Right lobe of liver (tissue), 4 donors: Measurements from ENCODE around the gene CPN2.

Experiments used
- POLR2A ChIP-seq: fragments of 450-650 bp; IDR thresholded peaks from one replicate; pipeline ENCODE4 v1.6.1; 2017; ENCODE audit warnings: antibody characterized with exemption, mild to moderate bottlenecking
- TF ChIP-seq, protein P1 (sequence below), 4 donors: fragments of 200-600 bp in 3 of 4; fragments of 450-650 bp in 1 of 4; IDR thresholded peaks; one replicate each; pipeline versions ENCODE4 v1.5.1 to v1.8.0; 2016 to 2022; ENCODE audit warnings: antibody characterized with exemption in 4 of 4, mild to moderate bottlenecking in 2 of 4
- donor health status: DM: no; HTN: no; CAD: no.
- donor health status: DM: no; HTN: no; CAD: no.
- donor health status: DM: no; HTN: yes; CAD: no.

DNA sequence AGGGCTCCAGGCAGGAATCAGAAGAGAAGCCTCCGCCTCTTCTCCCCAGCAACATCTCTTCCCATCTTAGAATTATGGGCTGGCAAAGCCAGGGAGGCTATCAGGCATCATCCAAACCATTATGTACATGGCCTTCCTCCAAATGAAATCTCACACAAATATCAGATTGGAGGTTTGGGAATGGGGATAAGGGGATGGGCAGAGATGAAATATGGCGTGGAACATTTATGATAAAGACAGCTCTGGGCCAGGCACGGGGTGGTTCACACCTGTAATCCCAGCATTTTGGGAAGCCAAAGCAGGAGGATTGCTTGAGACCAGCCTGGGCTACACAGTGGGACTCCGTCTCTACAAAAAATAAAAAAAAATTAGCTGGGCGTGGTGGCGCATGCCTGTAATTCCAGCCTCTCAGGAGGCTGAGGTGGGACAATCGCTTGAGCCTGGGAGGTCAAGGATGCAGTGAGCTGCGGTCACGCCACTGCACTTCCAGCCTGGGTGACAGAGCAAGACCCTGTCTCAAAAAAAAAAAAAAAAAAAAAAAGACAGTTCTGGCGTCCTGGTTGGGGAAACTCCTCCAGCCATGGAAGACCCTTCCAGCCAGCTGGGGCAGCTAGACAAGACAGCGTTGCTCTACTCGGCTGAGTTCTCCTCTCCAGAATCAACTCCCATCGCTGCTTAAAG lies 36.6 kb downstream of the CPN2 start:
- TF ChIP-seq, protein P1, sequence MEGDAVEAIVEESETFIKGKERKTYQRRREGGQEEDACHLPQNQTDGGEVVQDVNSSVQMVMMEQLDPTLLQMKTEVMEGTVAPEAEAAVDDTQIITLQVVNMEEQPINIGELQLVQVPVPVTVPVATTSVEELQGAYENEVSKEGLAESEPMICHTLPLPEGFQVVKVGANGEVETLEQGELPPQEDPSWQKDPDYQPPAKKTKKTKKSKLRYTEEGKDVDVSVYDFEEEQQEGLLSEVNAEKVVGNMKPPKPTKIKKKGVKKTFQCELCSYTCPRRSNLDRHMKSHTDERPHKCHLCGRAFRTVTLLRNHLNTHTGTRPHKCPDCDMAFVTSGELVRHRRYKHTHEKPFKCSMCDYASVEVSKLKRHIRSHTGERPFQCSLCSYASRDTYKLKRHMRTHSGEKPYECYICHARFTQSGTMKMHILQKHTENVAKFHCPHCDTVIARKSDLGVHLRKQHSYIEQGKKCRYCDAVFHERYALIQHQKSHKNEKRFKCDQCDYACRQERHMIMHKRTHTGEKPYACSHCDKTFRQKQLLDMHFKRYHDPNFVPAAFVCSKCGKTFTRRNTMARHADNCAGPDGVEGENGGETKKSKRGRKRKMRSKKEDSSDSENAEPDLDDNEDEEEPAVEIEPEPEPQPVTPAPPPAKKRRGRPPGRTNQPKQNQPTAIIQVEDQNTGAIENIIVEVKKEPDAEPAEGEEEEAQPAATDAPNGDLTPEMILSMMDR (IDR thresholded peaks at IDR 0.05), result no peak
- TF ChIP-seq POLR2A, result no peak
